K562 (cell line): ENCODE data around the gene CLCN2. TPM values are rescaled to one million over a fixed set of nuclear protein-coding genes. Genes with fewer than 3 reads are reported as not detected.

Source experiments
- ARHGAP35 ChIP-seq: fragments of 450-650 bp; IDR thresholded peaks from 2 replicates; pipeline ENCODE4 v1.6.1; 2018; ENCODE audit not compliant: partially characterized antibody
- ATF1 ChIP-seq, 2 experiments: fragments of 450-650 bp in 1 of 2; IDR thresholded peaks; 2 replicates each; pipeline ENCODE4 v1.6.1; 2016; ENCODE audit warnings: missing compliant biosample characterization in 1 of 2, missing genetic modification characterization in 1 of 2
- BRCA1 ChIP-seq, 2 experiments: fragments of 450-650 bp in 1 of 2; sonication (generic) in 1 of 2; formaldehyde crosslinking in 1 of 2; IDR thresholded peaks; 2 replicates each; pipeline versions ENCODE4 v1.5.0 to v1.6.1; 2017 to 2020; ENCODE audit warnings: mild to moderate bottlenecking in 1 of 2, missing genetic modification reagents in 1 of 2
- CXXC5 ChIP-seq: fragments of 250-450 bp; sonication (Bioruptor Pico); IDR thresholded peaks from 2 replicates; pipeline ENCODE4 v1.8.0; 2022; ENCODE audit warnings: inconsistent platforms, mild to moderate bottlenecking, moderate library complexity
- E2F4 ChIP-seq: sonication (generic); formaldehyde crosslinking; IDR thresholded peaks from 2 replicates; pipeline ENCODE4 v1.8.0; 2022; ENCODE audit warnings: mild to moderate bottlenecking, low read depth, missing genetic modification reagents
- EWSR1 ChIP-seq: fragments of 450-650 bp; IDR thresholded peaks from 2 replicates; pipeline ENCODE4 v1.6.1; 2018; ENCODE audit warnings: borderline replicate concordance, mild to moderate bottlenecking, low read depth, moderate library complexity; ENCODE audit not compliant: partially characterized antibody
- HDAC1 ChIP-seq, 2 experiments: fragments of 450-650 bp; IDR thresholded peaks; 2 replicates each; pipeline ENCODE4 v1.6.1; 2016 to 2017; ENCODE audit warnings: inconsistent platforms in 1 of 2, mild to moderate bottlenecking in 1 of 2, moderate library complexity in 1 of 2
- MAFG ChIP-seq: fragments of 450-650 bp; conservative IDR thresholded peaks from 2 replicates; pipeline ENCODE4 v1.6.1; 2016; ENCODE audit warnings: missing genetic modification characterization, missing compliant biosample characterization
- MBD1 ChIP-seq: fragments of 250-450 bp; sonication (Bioruptor Pico); IDR thresholded peaks from 2 replicates; pipeline ENCODE4 v1.8.0; 2022; ENCODE audit warnings: inconsistent platforms
- NCOA2 ChIP-seq, 2 experiments: fragments of 450-650 bp; IDR thresholded peaks; 2 replicates each; pipeline ENCODE4 v1.6.1; 2018; ENCODE audit warnings: mild to moderate bottlenecking in 2 of 2, moderate library complexity in 1 of 2; ENCODE audit not compliant: partially characterized antibody in 2 of 2
- PHF20 ChIP-seq: fragments of 450-650 bp; IDR thresholded peaks from 2 replicates; pipeline ENCODE4 v1.6.1; 2018; ENCODE audit not compliant: partially characterized antibody
- TEAD1 ChIP-seq, 2 experiments: fragments of 450-650 bp in 1 of 2; sonication (generic) in 1 of 2; formaldehyde crosslinking; IDR thresholded peaks; 2 replicates each; pipeline versions ENCODE4 v1.4.0 to v1.8.0; 2020 to 2022; ENCODE audit warnings: mild to moderate bottlenecking in 2 of 2, missing genetic modification reagents in 1 of 2
- TGIF2 ChIP-seq: sonication (generic); formaldehyde crosslinking; IDR thresholded peaks from 2 replicates; pipeline ENCODE4 v1.8.1; 2022; ENCODE audit warnings: mild to moderate bottlenecking, missing genetic modification reagents, moderate library complexity
- ZBTB1 ChIP-seq: sonication (generic); formaldehyde crosslinking; IDR thresholded peaks from 2 replicates; pipeline ENCODE4 v1.8.1; 2023; ENCODE audit warnings: missing genetic modification reagents, low read depth, mild to moderate bottlenecking, borderline replicate concordance
- ZBTB12 ChIP-seq: fragments of 250-450 bp; sonication (Bioruptor Pico); IDR thresholded peaks from 2 replicates; pipeline ENCODE4 v1.4.0; 2020
- ZBTB33 ChIP-seq: sonication (generic); formaldehyde crosslinking; IDR thresholded peaks from 2 replicates; pipeline ENCODE4 v1.8.1; 2023; ENCODE audit warnings: mild to moderate bottlenecking, missing genetic modification reagents
- ZNF124 ChIP-seq: sonication (generic); formaldehyde crosslinking; IDR thresholded peaks from 2 replicates; pipeline ENCODE4 v1.8.1; 2022; ENCODE audit warnings: missing genetic modification reagents
- ZNF277 ChIP-seq: fragments of 250-450 bp; sonication (Bioruptor Pico); IDR thresholded peaks from 2 replicates; pipeline ENCODE4 v1.8.0; 2022; ENCODE audit warnings: inconsistent platforms, mild to moderate bottlenecking, moderate library complexity, borderline replicate concordance
- polyA plus RNA-seq, 8 experiments: library from polyadenylated mRNA; depleted of rRNA in 4 of 8; stranded (reverse) in 5 of 8; unstranded in 3 of 8; fragments of >200 nt; fragmentation: Nextera tagmentation in 2 of 8; fragmentation: Illumina TruSeq in 1 of 8; extraction: Ambion mirVana in 2 of 8; extraction: Trizol in 1 of 8; gene quantifications; 2 replicates each; pipeline versions ENCODE4 v1.2.1 to v1.2.3, GENCODE V29; 2011 to 2014; ENCODE audit warnings: inconsistent platforms in 1 of 8, missing spikeins in 1 of 8
- total RNA-seq, 7 experiments: library from RNA; depleted of rRNA in 6 of 7; stranded (reverse); fragments of >200 nt in 6 of 7; fragmentation: Illumina TruSeq in 2 of 7; extraction: Trizol in 2 of 7; gene quantifications; 2 replicates each; pipeline versions ENCODE4 v1.2.1 to v1.2.3, GENCODE V29; 2011 to 2021; ENCODE audit warnings: low replicate concordance in 1 of 7

CLCN2 gene
- total and polyA plus RNA-seq, 9 of the 15 experiments (the other 6 are each of a cell fraction or from before 2014, with no cell fraction given): 0.10 to 14.0 (median 6.9) TPM

GRCh38 chr3:184299488-184300377 lies 61.7 kb downstream of the CLCN2 start (continued):
- no peak for TF ChIP-seq MBD1 (CRISPR knock-in tag)
- TF ChIP-seq E2F4 (CRISPR knock-in tag): 0 out of 2 replicates have a peak, but pooled peaks have one; percentile 38
- no peak for TF ChIP-seq ZNF277 (CRISPR knock-in tag)
- TF ChIP-seq HDAC1 (IDR thresholded peaks at IDR 0.05): no peak; a peak in 1 of 4 replicates
- peak in 1 of 2 experiments; percentile 49; a peak in 1 of 4 replicates for TF ChIP-seq TEAD1 (CRISPR knock-in tag; IDR thresholded peaks at IDR 0.05)
- no peak for TF ChIP-seq NCOA2 (IDR thresholded peaks at IDR 0.05; ENCODE audit: partially characterized antibody in 2 of 2)
- no peak for TF ChIP-seq EWSR1
- no peak for TF ChIP-seq TGIF2 (CRISPR knock-in tag)
- no peak for TF ChIP-seq ZBTB1 (CRISPR knock-in tag)
- TF ChIP-seq ZBTB12 (CRISPR knock-in tag): no peak
- TF ChIP-seq ZBTB33 (CRISPR knock-in tag): no peak
- TF ChIP-seq BRCA1 (IDR thresholded peaks at IDR 0.05): no peak
- no peak for TF ChIP-seq BRCA1 (CRISPR knock-in tag; IDR thresholded peaks at IDR 0.05)
- no peak for TF ChIP-seq MAFG
- TF ChIP-seq CXXC5 (CRISPR knock-in tag): no peak
- no peak for TF ChIP-seq ZNF124 (CRISPR knock-in tag)
- TF ChIP-seq PHF20: peak; percentile 6
- no peak for TF ChIP-seq ATF1 (CRISPR knock-in tag; IDR thresholded peaks at IDR 0.05)
- TF ChIP-seq ATF1 (tag; IDR thresholded peaks at IDR 0.05): no peak
- no peak for TF ChIP-seq ARHGAP35
